Measurements from ENCODE around the gene SH3GLB1. TPM values are rescaled to one million over a fixed set of nuclear protein-coding genes. Genes with fewer than 3 reads are reported as not detected.

The SH3GLB1 gene
- total RNA-seq, 1 donor from 2014 or later = 28.9 TPM

- intact Hi-C loops (cut with DNase I) = no loop called here
- Histone ChIP-seq H3K4me3 (no peak overlapping the region), H3K27me3 (no peaks in the 10 kb centered on the region), H3K36me3 (peaks cover 7 to 8% of the 10 kb centered on the region in 2 donors), H3K9me3 (no peaks in the 10 kb centered on the region), H3K27ac (no peak overlapping the region), H3K4me1 (no peaks in the 10 kb centered on the region)
- TF ChIP-seq CTCF (IDR thresholded peaks at IDR 0.05) = no peak
- DNase-seq (ENCODE audit: low spot score in 2 of 2) = no peak
Observed at GRCh38 chr1:86750076-86750475, 45.7 kb downstream of the SH3GLB1 start.

- peaks cover 3 to 7% of the 10 kb centered on the region in 2 donors for H3K36me3 ChIP-seq
- DNase-seq (ENCODE audit: low spot score in 2 of 2) = no peak
- H3K4me1 ChIP-seq = no peaks in the 10 kb centered on the region
- no peak for TF ChIP-seq CTCF (IDR thresholded peaks at IDR 0.05)
- intact Hi-C loops (cut with DNase I) = no loop called here
- no peaks in the 10 kb centered on the region for H3K27me3 ChIP-seq
- no peak overlapping the region for H3K27ac ChIP-seq
- no peak overlapping the region for H3K4me3 ChIP-seq
- no peaks in the 10 kb centered on the region for H3K9me3 ChIP-seq
Observed at GRCh38 chr1:86750530-86750929, 46.2 kb downstream of the SH3GLB1 start.

- intact Hi-C loops (cut with DNase I) = no loop called here
- no peak for TF ChIP-seq CTCF (IDR thresholded peaks at IDR 0.05)
- Histone ChIP-seq H3K27ac (no peak overlapping the region), H3K4me3 (no peak overlapping the region), H3K27me3 (no peaks in the 10 kb centered on the region), H3K36me3 (no peaks in the 10 kb centered on the region), H3K9me3 (no peaks in the 10 kb centered on the region), H3K4me1 (no peaks in the 10 kb centered on the region)
- DNase-seq (ENCODE audit: low spot score in 2 of 2) = no peak
Observed at GRCh38 chr1:86751923-86752322, 47.5 kb downstream of the SH3GLB1 start.

GRCh38 chr1:86753700-86754099 is 49.3 kb downstream of the SH3GLB1 start:
- Histone ChIP-seq H3K4me3 (no peak overlapping the region), H3K4me1 (no peaks in the 10 kb centered on the region), H3K27ac (no peak overlapping the region), H3K9me3 (no peaks in the 10 kb centered on the region), H3K36me3 (no peaks in the 10 kb centered on the region), H3K27me3 (no peaks in the 10 kb centered on the region)
- intact Hi-C loops (cut with DNase I) = no loop called here
- no peak for TF ChIP-seq CTCF (IDR thresholded peaks at IDR 0.05)
- no peak for DNase-seq (ENCODE audit: low spot score in 2 of 2)

- Histone ChIP-seq H3K27ac (no peak overlapping the region), H3K36me3 (no peaks in the 10 kb centered on the region), H3K27me3 (no peaks in the 10 kb centered on the region), H3K4me1 (no peaks in the 10 kb centered on the region), H3K4me3 (no peak overlapping the region), H3K9me3 (no peaks in the 10 kb centered on the region)
- intact Hi-C loops (cut with DNase I) = no loop called here
- no peak for TF ChIP-seq CTCF (IDR thresholded peaks at IDR 0.05)
- no peak for DNase-seq (ENCODE audit: low spot score in 2 of 2)
Observed at GRCh38 chr1:86754265-86754974, 50.0 kb downstream of the SH3GLB1 start.

GRCh38 chr1:86756062-86756406 is 51.7 kb downstream of the SH3GLB1 start:
- no peak overlapping the region for H3K4me3 ChIP-seq
- TF ChIP-seq CTCF (IDR thresholded peaks at IDR 0.05) = no peak
- intact Hi-C loops (cut with DNase I) = loop anchor here (2.0 kb wide), 1 partner anchor 33 kb away; no protein-coding TSS in a partner anchor
- no peaks in the 10 kb centered on the region for H3K4me1 ChIP-seq
- H3K9me3 ChIP-seq = no peaks in the 10 kb centered on the region
- no peak for DNase-seq (ENCODE audit: low spot score in 2 of 2)
- H3K36me3 ChIP-seq = no peaks in the 10 kb centered on the region
- H3K27ac ChIP-seq = no peak overlapping the region
- no peaks in the 10 kb centered on the region for H3K27me3 ChIP-seq

Data from ascending aorta (tissue), 2 donors.